ENCODE results near the gene LPAR2.

The LPAR2 gene

GRCh38 chr19:19592690-19593089 lies 35.3 kb downstream of the LPAR2 start:
- DNase-seq, result no peak

GRCh38 chr19:19591133-19591825 lies 36.7 kb downstream of the LPAR2 start:
- no peak for DNase-seq

- DNase-seq, result no peak
Observed at GRCh38 chr19:19588546-19588945, 39.5 kb downstream of the LPAR2 start.

- no peak for DNase-seq
Observed at GRCh38 chr19:19587771-19588170, 40.2 kb downstream of the LPAR2 start.

- DNase-seq, result no peak
Observed at GRCh38 chr19:19584356-19584755, 43.7 kb downstream of the LPAR2 start.

GRCh38 chr19:19582471-19582870 lies 45.5 kb downstream of the LPAR2 start:
- no peak for DNase-seq

- DNase-seq, result no peak
Observed at GRCh38 chr19:19581391-19581790, 46.6 kb downstream of the LPAR2 start.

GRCh38 chr19:19580418-19580817 lies 47.6 kb downstream of the LPAR2 start:
- no peak for DNase-seq

- DNase-seq, result no peak
Observed at GRCh38 chr19:19579533-19580361, 48.3 kb downstream of the LPAR2 start.

GRCh38 chr19:19578252-19578651 lies 49.8 kb downstream of the LPAR2 start:
- DNase-seq, result no peak

- no peak for DNase-seq
Observed at GRCh38 chr19:19575411-19575810, 52.6 kb downstream of the LPAR2 start.

Data from DMS79 (cell line).